NT2/D1 (cell line): ENCODE results near the gene CACNA2D3.

Source experiments
- SUZ12 ChIP-seq: IDR thresholded peaks from 2 replicates; pipeline ENCODE4 v1.6.1; 2011; ENCODE audit not compliant: insufficient read length, insufficient read depth; ENCODE audit errors: extremely low read depth
- YY1 ChIP-seq: IDR thresholded peaks from 2 replicates; pipeline ENCODE4 v1.6.1; 2011; ENCODE audit not compliant: insufficient read length, insufficient read depth
- ZNF274 ChIP-seq: IDR thresholded peaks from 2 replicates; pipeline ENCODE4 v1.6.1; 2011; ENCODE audit warnings: mild to moderate bottlenecking, low read depth, low read length

- TF ChIP-seq YY1 (no peak), SUZ12 (no peak), ZNF274 (no peak)
These were observed 955.4 kb downstream of the CACNA2D3 start for GRCh38 chr3:55077726-55078125.
